Suppressor macrophage treated with lipopolysaccharide for 4 hours (primary cell): ENCODE measurements around the gene THSD4.

Experiments
- DNase-seq: peaks from one replicate; pipeline ENCODE4 v3.0.0-alpha.2; 2020

The THSD4 gene

GRCh38 chr15:71334873-71335272 is 219.6 kb downstream of the THSD4 start:
- DNase-seq, result no peak

GRCh38 chr15:71335591-71335990 is 220.3 kb downstream of the THSD4 start:
- no peak for DNase-seq

- DNase-seq, result no peak
Measured at GRCh38 chr15:71336671-71337070, 221.4 kb downstream of the THSD4 start.

GRCh38 chr15:71337197-71337845 is 222.1 kb downstream of the THSD4 start:
- no peak for DNase-seq

GRCh38 chr15:71338265-71338664 is 223.0 kb downstream of the THSD4 start:
- no peak for DNase-seq

- no peak for DNase-seq
Measured at GRCh38 chr15:71338827-71339542, 223.7 kb downstream of the THSD4 start.

- no peak for DNase-seq
Measured at GRCh38 chr15:71341811-71342550, 226.7 kb downstream of the THSD4 start.

- no peak for DNase-seq
Measured at GRCh38 chr15:71342658-71343057, 227.4 kb downstream of the THSD4 start.

GRCh38 chr15:71344316-71344715 is 229.0 kb downstream of the THSD4 start:
- no peak for DNase-seq

GRCh38 chr15:71345186-71345585 is 229.9 kb downstream of the THSD4 start:
- DNase-seq, result no peak

GRCh38 chr15:71346464-71346863 is 231.2 kb downstream of the THSD4 start:
- DNase-seq, result no peak

GRCh38 chr15:71348597-71348996 is 233.3 kb downstream of the THSD4 start:
- DNase-seq, result no peak

- DNase-seq, result no peak
Measured at GRCh38 chr15:71349336-71349735, 234.1 kb downstream of the THSD4 start.

GRCh38 chr15:71349736-71350526 is 234.7 kb downstream of the THSD4 start:
- no peak for DNase-seq

- no peak for DNase-seq
Measured at GRCh38 chr15:71350622-71351378, 235.5 kb downstream of the THSD4 start.

- no peak for DNase-seq
Measured at GRCh38 chr15:71352125-71352524, 236.9 kb downstream of the THSD4 start.

- DNase-seq, result no peak
Measured at GRCh38 chr15:71352765-71353164, 237.5 kb downstream of the THSD4 start.

- no peak for DNase-seq
Measured at GRCh38 chr15:71353171-71353570, 237.9 kb downstream of the THSD4 start.

GRCh38 chr15:71355268-71355667 is 240.0 kb downstream of the THSD4 start:
- no peak for DNase-seq

GRCh38 chr15:71357321-71357732 is 242.1 kb downstream of the THSD4 start:
- DNase-seq, result no peak

- DNase-seq, result no peak
Measured at GRCh38 chr15:71357967-71358366, 242.7 kb downstream of the THSD4 start.

- DNase-seq, result no peak
Measured at GRCh38 chr15:71359246-71359645, 244.0 kb downstream of the THSD4 start.
